ENCODE measurements around the gene PLBD1.

The PLBD1 gene

GRCh38 chr12:14481201-14481600 is 86.5 kb downstream of the PLBD1 start:
- Histone ChIP-seq H3K27ac (no peak overlapping the region), H3K4me1 (no peaks in the 10 kb centered on the region), H3K36me3 (ENCODE audit: control insufficient read depth, insufficient read depth, low read length) (no peaks in the 10 kb centered on the region), H3K79me2 (peaks cover 3% of the 10 kb centered on the region), H3K4me3 (ENCODE audit: low read depth, low read length) (no peak overlapping the region), H3K9me3 (ENCODE audit: control insufficient read depth, low read length) (no peaks in the 10 kb centered on the region), H3K27me3 (ENCODE audit: control insufficient read depth, insufficient read depth, low read length) (no peaks in the 10 kb centered on the region), H3K9ac (no peak overlapping the region), H3K4me2 (ENCODE audit: low read length) (no peak overlapping the region), H2AFZ (no peak overlapping the region)
- no peak for TF ChIP-seq CTCF (IDR thresholded peaks at IDR 0.05)

- Histone ChIP-seq H2AFZ (no peak overlapping the region), H3K27me3 (ENCODE audit: control insufficient read depth, insufficient read depth, low read length) (no peaks in the 10 kb centered on the region), H3K9me3 (ENCODE audit: control insufficient read depth, low read length) (peaks cover 5% of the 10 kb centered on the region), H3K36me3 (ENCODE audit: control insufficient read depth, insufficient read depth, low read length) (peaks cover 3% of the 10 kb centered on the region), H3K4me3 (ENCODE audit: low read depth, low read length) (no peak overlapping the region), H3K27ac (no peak overlapping the region), H3K79me2 (peaks cover 8% of the 10 kb centered on the region), H3K9ac (no peak overlapping the region), H3K4me2 (ENCODE audit: low read length) (no peak overlapping the region), H3K4me1 (no peaks in the 10 kb centered on the region)
- no peak for TF ChIP-seq CTCF (IDR thresholded peaks at IDR 0.05)
These were observed 88.7 kb downstream of the PLBD1 start for GRCh38 chr12:14479004-14479403.

GRCh38 chr12:14473707-14474287 is 93.9 kb downstream of the PLBD1 start:
- no peak for TF ChIP-seq CTCF (IDR thresholded peaks at IDR 0.05)
- Histone ChIP-seq H3K27me3 (ENCODE audit: control insufficient read depth, insufficient read depth, low read length) (no peaks in the 10 kb centered on the region), H3K27ac (no peak overlapping the region), H3K4me3 (ENCODE audit: low read depth, low read length) (no peak overlapping the region), H3K36me3 (ENCODE audit: control insufficient read depth, insufficient read depth, low read length) (peaks cover 10% of the 10 kb centered on the region), H3K4me2 (ENCODE audit: low read length) (no peak overlapping the region), H3K9me3 (ENCODE audit: control insufficient read depth, low read length) (peaks cover 10% of the 10 kb centered on the region), H3K4me1 (no peaks in the 10 kb centered on the region), H3K79me2 (peaks cover 11% of the 10 kb centered on the region), H3K9ac (no peak overlapping the region), H2AFZ (no peak overlapping the region)

GRCh38 chr12:14471497-14471896 is 96.2 kb downstream of the PLBD1 start:
- H3K9ac ChIP-seq: no peak overlapping the region
- peaks cover 10% of the 10 kb centered on the region for H3K36me3 ChIP-seq (ENCODE audit: control insufficient read depth, insufficient read depth, low read length)
- H3K27ac ChIP-seq: no peak overlapping the region
- no peak overlapping the region for H3K4me3 ChIP-seq (ENCODE audit: low read depth, low read length)
- no peaks in the 10 kb centered on the region for H3K4me1 ChIP-seq
- peaks cover 11% of the 10 kb centered on the region for H3K79me2 ChIP-seq
- H3K4me2 ChIP-seq (ENCODE audit: low read length): no peak overlapping the region
- TF ChIP-seq CTCF (IDR thresholded peaks at IDR 0.05): no peak
- no peaks in the 10 kb centered on the region for H3K27me3 ChIP-seq (ENCODE audit: control insufficient read depth, insufficient read depth, low read length)
- peaks cover 10% of the 10 kb centered on the region for H3K9me3 ChIP-seq (ENCODE audit: control insufficient read depth, low read length)
- no peak overlapping the region for H2AFZ ChIP-seq

GRCh38 chr12:14460212-14460841 is 107.4 kb downstream of the PLBD1 start:
- no peak overlapping the region for H3K4me2 ChIP-seq (ENCODE audit: low read length)
- H3K4me1 ChIP-seq: no peaks in the 10 kb centered on the region
- no peaks in the 10 kb centered on the region for H3K36me3 ChIP-seq (ENCODE audit: control insufficient read depth, insufficient read depth, low read length)
- H3K4me3 ChIP-seq (ENCODE audit: low read depth, low read length): no peak overlapping the region
- no peak overlapping the region for H3K27ac ChIP-seq
- H3K27me3 ChIP-seq (ENCODE audit: control insufficient read depth, insufficient read depth, low read length): no peaks in the 10 kb centered on the region
- no peak overlapping the region for H3K9ac ChIP-seq
- H3K79me2 ChIP-seq: peaks cover 21% of the 10 kb centered on the region
- no peaks in the 10 kb centered on the region for H3K9me3 ChIP-seq (ENCODE audit: control insufficient read depth, low read length)
- H2AFZ ChIP-seq: no peak overlapping the region
- TF ChIP-seq CTCF (IDR thresholded peaks at IDR 0.05): no peak

Data from parathyroid adenoma (tissue), 2 donors.